Psoas muscle (tissue), 8 donors: ENCODE results near the gene ZBTB22. TPM values are rescaled to one million over a fixed set of nuclear protein-coding genes. Genes with fewer than 3 reads are reported as not detected.

ENCODE experiments used
- ATAC-seq, 4 donors: fragments of 200-7000 bp; cut with Tn5 transposase; one replicate each; pipeline ENCODE4 v1.9.1; 2020; ENCODE audit warnings: moderate library complexity in 3 of 4, mild to moderate bottlenecking in 2 of 4
- DNase-seq, 2 donors: peaks; one replicate each; pipeline ENCODE4 v3.0.0-alpha.2; 2020
- H3K27ac ChIP-seq: fragments of 200-600 bp; one replicate; pipeline ENCODE4 v1.8.0; 2022
- H3K27me3 ChIP-seq, 3 donors: fragments of 200-600 bp in 1 of 3; one replicate each; pipeline versions ENCODE4 v1.6.1 to v1.8.0; 2013 to 2022; ENCODE audit warnings: low read length in 2 of 3, mild to moderate bottlenecking in 2 of 3, moderate library complexity in 1 of 3; ENCODE audit not compliant: insufficient read depth in 3 of 3
- H3K36me3 ChIP-seq, 2 donors: fragments of 200-600 bp in 1 of 2; one replicate each; pipeline versions ENCODE4 v1.6.1 to v1.8.0; 2013 to 2022; ENCODE audit warnings: low read depth in 1 of 2, mild to moderate bottlenecking in 1 of 2, moderate library complexity in 1 of 2; ENCODE audit not compliant: insufficient read depth in 1 of 2
- H3K4me1 ChIP-seq: fragments of 200-600 bp; one replicate; pipeline ENCODE4 v1.8.0; 2022
- H3K4me3 ChIP-seq: fragments of 200-600 bp; one replicate; pipeline ENCODE4 v1.8.0; 2022; ENCODE audit warnings: mild to moderate bottlenecking
- H3K9me3 ChIP-seq: fragments of 200-600 bp; one replicate; pipeline ENCODE4 v1.8.0; 2022
- WGBS, 3 donors: extraction: QIAGEN DNeasy Blood & Tissue Kit; methylation state at CpG; one replicate each; pipeline versions ENCODE4 v1.1.6 to v1.1.7; 2013; 5-methylcytosine and 5-hydroxymethylcytosine counted together
- intact Hi-C, 2 donors: fragments of 100-400 bp; cut with DNase I; formaldehyde crosslinking; loops; one replicate each; pipeline versions ENCODE4 v1.11.0 to v1.14.2; 2022
- polyA plus RNA-seq, 3 donors: library from polyadenylated mRNA; stranded (reverse); fragments of 200-250 nt; gene quantifications; one replicate each; pipeline ENCODE4 v1.2.3, GENCODE V29; 2013
- total RNA-seq, 4 donors: library from RNA; stranded (reverse); fragmentation: NEBNext Ultra II Directional in 2 of 4; extraction: Animal tissue kit (Norgen Biotek cat#: 25700) in 2 of 4; gene quantifications; one replicate each; pipeline versions ENCODE4 v1.2.1 to v1.2.4, GENCODE V29; 2021 to 2023
- TF ChIP-seq, protein P1 (sequence below): fragments of 200-600 bp; IDR thresholded peaks from one replicate; pipeline ENCODE4 v1.8.0; 2022; ENCODE audit warnings: antibody characterized with exemption
- donor health status: healthy with polysubstance abuse.
- donor health status: DM: no; HTN: no; CAD: no; lungs with moderate emphysema.
- donor health status: Bipolar disorder and iron deficiency.
- donor health status: healthy.
- donor health status: DM: yes; HTN: yes; CAD: no.
- donor health status: DM: no; HTN: no; CAD: no.
- donor health status: DM: no; HTN: no; CAD: no.
- donor health status: DM: yes; HTN: yes; CAD: no.

The ZBTB22 gene
- total and polyA plus RNA-seq, 7 donors: 4.7 to 19.7 (median 8.4) TPM

- TF ChIP-seq, protein P1, sequence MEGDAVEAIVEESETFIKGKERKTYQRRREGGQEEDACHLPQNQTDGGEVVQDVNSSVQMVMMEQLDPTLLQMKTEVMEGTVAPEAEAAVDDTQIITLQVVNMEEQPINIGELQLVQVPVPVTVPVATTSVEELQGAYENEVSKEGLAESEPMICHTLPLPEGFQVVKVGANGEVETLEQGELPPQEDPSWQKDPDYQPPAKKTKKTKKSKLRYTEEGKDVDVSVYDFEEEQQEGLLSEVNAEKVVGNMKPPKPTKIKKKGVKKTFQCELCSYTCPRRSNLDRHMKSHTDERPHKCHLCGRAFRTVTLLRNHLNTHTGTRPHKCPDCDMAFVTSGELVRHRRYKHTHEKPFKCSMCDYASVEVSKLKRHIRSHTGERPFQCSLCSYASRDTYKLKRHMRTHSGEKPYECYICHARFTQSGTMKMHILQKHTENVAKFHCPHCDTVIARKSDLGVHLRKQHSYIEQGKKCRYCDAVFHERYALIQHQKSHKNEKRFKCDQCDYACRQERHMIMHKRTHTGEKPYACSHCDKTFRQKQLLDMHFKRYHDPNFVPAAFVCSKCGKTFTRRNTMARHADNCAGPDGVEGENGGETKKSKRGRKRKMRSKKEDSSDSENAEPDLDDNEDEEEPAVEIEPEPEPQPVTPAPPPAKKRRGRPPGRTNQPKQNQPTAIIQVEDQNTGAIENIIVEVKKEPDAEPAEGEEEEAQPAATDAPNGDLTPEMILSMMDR: no peak
- no peak overlapping the region for H3K4me3 ChIP-seq
- intact Hi-C loops: loop anchor here in 1 of 2 donors (2.0 kb wide), 1 partner anchor 13 kb away; the partner anchor contains the start of gene TAPBP
- peaks cover 26% of the 10 kb centered on the region for H3K4me1 ChIP-seq
- peaks cover 2 to 43% of the 10 kb centered on the region in 2 donors for H3K36me3 ChIP-seq
- DNase-seq (no peak), ATAC-seq (no peak)
- H3K27me3 ChIP-seq: no peaks in the 10 kb centered on the region
- WGBS, 3 donors: 82 to 89% (median 82%) methylated on average over 3 of the region's 3 CpGs
- H3K27ac ChIP-seq: no peak overlapping the region
- H3K9me3 ChIP-seq: no peaks in the 10 kb centered on the region
These were observed 15.7 kb downstream of the ZBTB22 start for GRCh38 chr6:33301877-33302276.

GRCh38 chr6:33299237-33299944 is 18.2 kb downstream of the ZBTB22 start:
- intact Hi-C loops: no loop called here
- Histone ChIP-seq H3K27ac (peak overlapping the region; percentile 97), H3K4me3 (peak overlapping the region; percentile 82), H3K36me3 (peaks cover 5 to 54% of the 10 kb centered on the region in 2 donors), H3K27me3 (no peaks in the 10 kb centered on the region), H3K4me1 (peaks cover 26% of the 10 kb centered on the region), H3K9me3 (no peaks in the 10 kb centered on the region)
- ATAC-seq: peak; percentile 80 to 89 (median 86)
- 0 to 1% (median 0%) methylated on average over 54 of the region's 54 CpGs for WGBS, 3 donors
- peak; percentile 93 to 96 for DNase-seq
- TF ChIP-seq, protein P1: peak; percentile 69

GRCh38 chr6:33298773-33299236 is 18.7 kb downstream of the ZBTB22 start, which contains the start of gene RGL2:
Gene RGL2, minus strand, starts transcription at chr6:33298942. Its CDS starts 332 bp downstream, at chr6:33298610.
- Histone ChIP-seq H3K4me3 (peak within 1 kb of the TSS; percentile 82), H3K27ac (peak within 1 kb of the TSS; percentile 97), H3K36me3 (peaks cover 4 to 54% of the 10 kb centered on the region in 2 donors), H3K4me1 (peaks cover 26% of the 10 kb centered on the region), H3K27me3 (no peaks in the 10 kb centered on the region), H3K9me3 (no peaks in the 10 kb centered on the region)
- WGBS, 3 donors: 0 to 1% (median 1%) methylated on average over 19 to 34 of the region's 34 CpGs
- DNase-seq (peak; percentile 88 to 94), ATAC-seq (peak; percentile 71 to 85 (median 76))
- TF ChIP-seq, protein P1: no peak
- intact Hi-C loops: no loop called here

DNA sequence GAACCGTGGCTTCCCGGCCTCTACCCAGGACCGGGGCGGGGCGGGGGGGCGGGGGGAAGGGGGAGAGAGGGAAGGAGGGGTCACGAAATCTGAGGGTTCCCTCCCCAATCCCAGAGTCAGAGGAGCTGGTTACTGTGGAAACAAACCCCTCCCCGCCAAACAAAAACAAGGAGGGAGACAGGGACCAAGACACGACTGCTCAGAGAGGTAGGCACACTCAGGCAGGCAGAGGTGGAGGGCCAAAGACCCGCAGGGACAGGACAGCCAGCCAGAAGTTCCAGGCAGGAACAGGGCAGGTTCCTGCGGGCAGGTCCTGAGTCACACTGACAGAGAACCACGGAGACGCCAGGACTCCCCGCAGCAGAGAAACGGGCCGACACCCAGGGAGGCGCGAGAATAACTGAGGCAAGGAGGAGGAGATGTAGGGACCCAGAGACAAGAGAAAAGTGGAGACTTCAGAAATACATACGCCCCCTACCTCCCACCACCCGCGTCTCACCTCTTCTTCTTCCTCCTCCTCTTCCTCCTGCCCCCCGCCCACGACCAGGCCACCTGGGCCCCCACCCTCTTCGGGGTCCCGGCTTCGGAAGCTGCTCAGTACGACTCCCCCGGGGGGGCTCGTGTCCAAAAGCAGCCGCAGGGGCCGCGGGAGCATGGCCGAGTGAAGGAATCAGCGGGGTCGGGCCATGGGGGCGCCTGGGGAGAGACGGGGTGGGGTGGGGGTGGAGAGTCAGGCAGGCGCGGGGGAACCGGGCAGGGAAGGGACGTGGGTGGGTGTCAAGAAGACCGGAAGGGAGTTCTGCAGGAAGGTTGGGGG is 19.4 kb downstream of the ZBTB22 start:
- DNase-seq: peak; percentile 66 to 78
- H3K9me3 ChIP-seq: no peaks in the 10 kb centered on the region
- TF ChIP-seq, protein P1: no peak
- no peaks in the 10 kb centered on the region for H3K27me3 ChIP-seq
- WGBS, 3 donors: 1 to 2% (median 1%) methylated on average over 27 to 42 of the region's 42 CpGs
- intact Hi-C loops: no loop called here
- H3K4me1 ChIP-seq: peaks cover 26% of the 10 kb centered on the region
- H3K4me3 ChIP-seq: peak overlapping the region; percentile 82
- H3K36me3 ChIP-seq: peaks cover 4 to 54% of the 10 kb centered on the region in 2 donors
- H3K27ac ChIP-seq: peak overlapping the region; percentile 97
- peak; percentile 23 to 44 (median 40) for ATAC-seq
